SKM-1 treated with dmso at 0.1 percent for 144 hours (cell line): ENCODE data around the gene PRR23B.

ENCODE experiments used
- DNase-seq: peaks from one replicate; lab custom pipeline; 2025; ENCODE audit not compliant: unreplicated experiment; lab: John Stamatoyannopoulos, UW

PRR23B gene

DNA sequence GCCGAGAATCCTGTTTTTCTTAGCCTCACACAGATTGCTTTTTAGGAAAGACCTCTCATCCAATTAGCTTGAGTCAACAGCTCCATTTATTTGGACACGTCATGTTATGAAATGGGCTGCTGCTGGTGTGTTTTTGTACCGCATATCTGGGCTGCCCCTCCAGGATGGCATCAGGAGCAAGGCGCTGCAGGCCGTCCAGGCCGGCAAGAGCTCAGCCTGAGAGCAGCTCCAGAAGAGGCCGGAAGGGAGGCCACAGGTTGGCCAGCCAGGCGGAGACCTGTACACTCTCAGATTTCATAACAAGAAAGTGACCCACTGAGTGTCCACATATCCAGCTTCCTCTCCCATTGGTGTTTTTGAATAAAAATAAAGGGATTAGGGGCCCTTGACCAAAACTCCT is 45.4 kb downstream of the PRR23B start:
- DNase-seq: no peak

DNA sequence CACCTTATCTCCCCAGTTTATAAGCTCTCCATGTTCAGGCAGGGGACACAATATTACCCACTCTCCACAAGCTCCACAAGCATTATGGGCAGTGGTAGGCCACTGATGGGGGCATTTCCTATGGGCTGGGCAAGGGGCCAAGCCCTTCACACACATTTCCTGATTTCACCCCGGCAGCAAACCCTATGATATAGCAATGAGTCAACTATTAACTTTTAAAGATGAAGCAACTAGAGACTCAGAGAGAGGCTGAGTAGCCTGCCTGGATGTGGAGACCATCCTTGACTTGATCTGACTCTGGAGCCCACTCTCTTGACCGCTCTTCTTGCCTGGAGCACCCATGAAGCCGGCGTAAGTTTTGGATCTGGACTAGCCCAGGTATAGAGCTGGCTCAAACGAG is 46.3 kb downstream of the PRR23B start:
- no peak for DNase-seq

DNA sequence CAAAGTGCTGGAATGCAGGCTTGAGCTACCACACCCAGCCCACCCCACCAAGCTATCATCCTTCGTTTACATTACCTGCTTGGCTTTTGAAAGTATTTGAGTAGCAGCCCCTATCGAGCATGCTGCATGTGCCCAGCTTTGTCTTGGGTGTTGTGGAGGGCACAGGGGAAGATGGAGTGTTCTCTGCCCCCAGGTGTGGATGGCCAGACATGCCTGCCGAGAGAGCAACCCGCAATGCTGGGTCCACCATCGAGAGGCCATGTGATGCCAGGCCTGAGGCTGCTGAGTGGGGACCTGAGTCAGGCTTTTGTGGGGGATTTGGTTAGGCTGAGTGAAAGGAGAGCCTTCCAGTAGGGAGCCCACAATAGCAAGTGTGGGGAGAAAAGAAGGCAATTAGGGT is 47.8 kb downstream of the PRR23B start:
- no peak for DNase-seq

DNA sequence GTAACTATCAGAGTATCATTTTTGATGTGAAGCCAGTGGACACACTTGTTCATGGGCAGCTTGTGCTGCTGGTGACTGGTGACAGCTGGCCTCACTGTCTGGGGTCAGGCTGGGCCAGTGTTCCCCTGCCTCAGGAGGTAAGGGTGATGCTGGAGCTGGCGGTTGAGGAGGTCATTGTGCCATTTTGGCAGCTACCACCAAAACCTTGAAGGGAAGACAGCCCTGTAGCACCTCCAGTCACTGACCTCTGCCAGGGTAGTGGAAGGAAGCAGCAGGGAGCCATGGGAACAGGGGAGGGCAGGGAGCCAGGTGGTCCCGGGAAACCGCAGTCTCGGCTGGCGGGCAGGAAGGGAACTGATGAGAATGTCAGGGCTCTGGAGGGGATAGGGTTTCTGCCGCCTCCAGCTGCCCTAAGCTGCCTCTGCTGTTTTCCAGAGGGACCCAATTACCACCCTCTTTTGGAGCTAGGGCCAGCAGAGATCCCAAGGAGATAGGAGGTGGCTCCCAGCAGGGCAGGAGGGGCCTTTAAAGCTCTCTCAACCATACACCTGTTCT is 48.9 kb downstream of the PRR23B start:
- no peak for DNase-seq
